NT2/D1 (cell line): ENCODE data around the gene ELOVL1.

Experiments used
- YY1 ChIP-seq: IDR thresholded peaks from 2 replicates; pipeline ENCODE4 v1.6.1; 2011; ENCODE audit not compliant: insufficient read length, insufficient read depth
- ZNF274 ChIP-seq: IDR thresholded peaks from 2 replicates; pipeline ENCODE4 v1.6.1; 2011; ENCODE audit warnings: mild to moderate bottlenecking, low read depth, low read length

DNA sequence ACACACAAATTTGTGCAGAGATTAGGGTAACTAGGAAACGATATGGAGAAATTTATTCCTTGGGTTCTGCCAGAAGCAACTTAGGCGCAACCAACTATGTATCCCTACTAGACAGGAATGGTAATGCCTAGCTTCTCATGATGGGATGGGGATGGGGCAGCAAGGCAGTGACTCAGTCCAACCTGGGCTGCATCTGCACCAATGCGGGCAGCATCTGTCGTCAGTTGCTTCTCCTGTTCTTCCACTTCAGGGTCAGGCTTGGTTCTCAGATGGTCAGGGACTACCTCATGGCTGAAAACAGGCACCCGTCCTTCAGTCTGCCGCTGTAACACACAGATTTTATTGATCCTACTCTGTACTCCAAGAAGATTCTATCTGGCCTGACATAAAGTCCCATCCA is 18.9 kb upstream of the ELOVL1 start:
- TF ChIP-seq ZNF274: no peak
- TF ChIP-seq YY1: no peak
